GM20000 (cell line): ENCODE results near the gene HECTD4.
"Not testable (repeated sequence)": the region's sequence is repeated elsewhere in the genome, so short reads cannot be mapped to it uniquely, and the experiment has no call there.

ENCODE experiments used
- DNase-seq: peaks from one replicate; pipeline ENCODE4 v3.0.0; 2012; ENCODE audit warnings: low spot score
- CTCF ChIP-seq: IDR thresholded peaks from 2 replicates; pipeline ENCODE4 v1.5.1; 2012; ENCODE audit warnings: mild to moderate bottlenecking, control low read depth; ENCODE audit errors: extremely low read depth, missing control alignments

Gene HECTD4

GRCh38 chr12:112256780-112257179, 125.5 kb downstream of the HECTD4 start:
- DNase-seq = no peak
- no peak for TF ChIP-seq CTCF

- DNase-seq = no peak
- no peak for TF ChIP-seq CTCF
These were observed 130.0 kb downstream of the HECTD4 start for GRCh38 chr12:112252184-112252583.

- DNase-seq = not testable (repeated sequence)
These were observed 137.3 kb downstream of the HECTD4 start for GRCh38 chr12:112244902-112245301.

GRCh38 chr12:112243255-112244110, 138.7 kb downstream of the HECTD4 start:
- no peak for DNase-seq
- no peak for TF ChIP-seq CTCF

GRCh38 chr12:112241176-112241575, 141.1 kb downstream of the HECTD4 start:
- DNase-seq = no peak
- no peak for TF ChIP-seq CTCF

- TF ChIP-seq CTCF = no peak
- no peak for DNase-seq
These were observed 142.3 kb downstream of the HECTD4 start for GRCh38 chr12:112239881-112240280.

- TF ChIP-seq CTCF = no peak
These were observed 143.2 kb downstream of the HECTD4 start for GRCh38 chr12:112239020-112239419.

GRCh38 chr12:112238441-112238840, 143.8 kb downstream of the HECTD4 start:
- no peak for DNase-seq
- TF ChIP-seq CTCF = no peak

More at GRCh38 chr12:112239020-112239419, 143.2 kb downstream of the HECTD4 start:
- no peak for DNase-seq
